Choroid plexus epithelial cell (primary cell): ENCODE measurements around the gene CLSTN2.

ENCODE experiments used
- DNase-seq: peaks from one replicate; pipeline ENCODE4 v3.0.0-alpha.2; 2010; ENCODE audit warnings: low read depth
- H3K4me3 ChIP-seq: 2 replicates; pipeline ENCODE4 v1.5.1; 2011; ENCODE audit warnings: low read depth, mild to moderate bottlenecking, control low read depth, low read length, moderate library complexity
- CTCF ChIP-seq: conservative IDR thresholded peaks from 2 replicates; pipeline ENCODE4 v1.5.1; 2011; ENCODE audit warnings: low read depth, mild to moderate bottlenecking, control low read depth, inconsistent platforms, low read length, moderate library complexity

The CLSTN2 gene

GRCh38 chr3:139897759-139898158, 37.2 kb upstream of the CLSTN2 start:
- DNase-seq = no peak
- no peak for TF ChIP-seq CTCF
- no peak overlapping the region for H3K4me3 ChIP-seq

GRCh38 chr3:139906418-139906817, 28.6 kb upstream of the CLSTN2 start:
- no peak overlapping the region for H3K4me3 ChIP-seq
- peak; percentile 84 for DNase-seq
- no peak for TF ChIP-seq CTCF

GRCh38 chr3:139909811-139910210, 25.2 kb upstream of the CLSTN2 start:
- no peak for DNase-seq
- TF ChIP-seq CTCF = no peak
- H3K4me3 ChIP-seq = no peak overlapping the region

- no peak for DNase-seq
- H3K4me3 ChIP-seq = no peak overlapping the region
- no peak for TF ChIP-seq CTCF
Observed at GRCh38 chr3:139916271-139916670, 18.7 kb upstream of the CLSTN2 start.

- H3K4me3 ChIP-seq = no peak overlapping the region
- no peak for TF ChIP-seq CTCF
- DNase-seq = no peak
Observed at GRCh38 chr3:139917226-139917785, 17.7 kb upstream of the CLSTN2 start.

GRCh38 chr3:139928708-139929505, 6.1 kb upstream of the CLSTN2 start:
- peak; percentile 31 for DNase-seq

More at GRCh38 chr3:139928708-139929505, 6.1 kb upstream of the CLSTN2 start:
- no peak for TF ChIP-seq CTCF
- H3K4me3 ChIP-seq = no peak overlapping the region
